Tibial nerve (tissue), 3 donors: ENCODE data around the gene IL34.

Source experiments
- CTCF ChIP-seq, 5 experiments: fragments of 200-600 bp in 3 of 5; fragments of 450-650 bp in 2 of 5; sonication (generic) in 3 of 5; IDR thresholded peaks; one replicate each; pipeline ENCODE4 v1.5.1; 2016 to 2019; ENCODE audit warnings: antibody characterized with exemption in 5 of 5, mild to moderate bottlenecking in 3 of 5, moderate library complexity in 2 of 5
- POLR2A ChIP-seq, 2 donors: fragments of 450-650 bp; IDR thresholded peaks; one replicate each; pipeline ENCODE4 v1.6.1; 2017; ENCODE audit warnings: antibody characterized with exemption in 2 of 2, mild to moderate bottlenecking in 2 of 2, moderate library complexity in 2 of 2

DNA sequence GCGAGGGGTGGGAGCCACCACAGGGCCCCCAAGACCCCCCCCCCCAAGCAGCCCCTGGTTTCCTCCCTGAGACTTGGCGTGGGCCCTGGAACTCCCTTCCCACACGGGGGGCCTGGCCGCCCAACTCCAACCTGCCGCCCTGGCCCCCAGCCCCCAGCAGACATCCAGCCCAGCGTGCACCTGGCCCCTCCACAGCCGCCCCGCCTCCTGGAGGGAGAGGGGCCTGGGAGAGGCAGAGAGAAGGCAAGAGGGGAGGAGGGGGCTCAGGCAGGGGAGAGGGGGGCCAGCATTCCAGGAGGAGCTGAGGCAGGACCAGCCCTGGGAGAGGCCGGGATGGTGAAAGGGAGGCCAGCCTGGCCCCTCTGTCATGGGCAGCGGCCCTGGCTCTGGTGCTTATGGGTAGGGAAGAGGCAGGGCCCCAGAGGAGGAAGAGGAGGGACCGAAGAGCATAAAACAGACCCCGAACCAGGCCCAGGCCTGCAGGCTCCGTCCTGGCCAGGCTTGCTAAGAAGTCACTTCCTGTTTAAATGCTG is 16.7 kb downstream of the IL34 start:
- TF ChIP-seq CTCF (IDR thresholded peaks at IDR 0.05): no peak
- no peak for TF ChIP-seq POLR2A (IDR thresholded peaks at IDR 0.05)
